Activated T-helper 17 cell treated with anti-CD3 and anti-CD28 coated beads, Interleukin-2, amount 50 U/mL, for 72 hours (primary cell): ENCODE data around the gene KRTAP5-4. TPM values are rescaled to one million over a fixed set of nuclear protein-coding genes. Genes with fewer than 3 reads are reported as not detected.
"Not testable (repeated sequence)": the region's sequence is repeated elsewhere in the genome, so short reads cannot be mapped to it uniquely, and the experiment has no call there.

Source experiments
- ATAC-seq: fragments of 150-1000 bp; cut with Tn5 transposase; replicated peaks from 2 replicates; pipeline ENCODE4 v1.10.0; 2021; ENCODE audit warnings: mild to moderate bottlenecking, moderate library complexity
- H3K27ac Mint-ChIP-seq: one replicate; pipeline ENCODE4 v1.8.0; 2022; ENCODE audit warnings: mixed read lengths
- H3K27me3 Mint-ChIP-seq: one replicate; pipeline ENCODE4 v1.8.0; 2022; ENCODE audit warnings: mixed read lengths
- H3K36me3 Mint-ChIP-seq: one replicate; pipeline ENCODE4 v1.8.0; 2022; ENCODE audit warnings: low read depth, mild to moderate bottlenecking, mixed read lengths
- H3K4me1 Mint-ChIP-seq: one replicate; pipeline ENCODE4 v1.8.0; 2022; ENCODE audit warnings: mixed read lengths
- H3K4me3 Mint-ChIP-seq: one replicate; pipeline ENCODE4 v1.8.0; 2022; ENCODE audit warnings: mild to moderate bottlenecking, mixed read lengths
- H3K9me3 Mint-ChIP-seq: one replicate; pipeline ENCODE4 v1.8.0; 2022; ENCODE audit warnings: mixed read lengths
- total RNA-seq, 2 donors: library from RNA; stranded (reverse); gene quantifications; one replicate each; pipeline ENCODE4 v1.2.3, GENCODE V29; 2022

Gene KRTAP5-4
- total RNA-seq, 2 donors from 2014 or later = not detected

DNA sequence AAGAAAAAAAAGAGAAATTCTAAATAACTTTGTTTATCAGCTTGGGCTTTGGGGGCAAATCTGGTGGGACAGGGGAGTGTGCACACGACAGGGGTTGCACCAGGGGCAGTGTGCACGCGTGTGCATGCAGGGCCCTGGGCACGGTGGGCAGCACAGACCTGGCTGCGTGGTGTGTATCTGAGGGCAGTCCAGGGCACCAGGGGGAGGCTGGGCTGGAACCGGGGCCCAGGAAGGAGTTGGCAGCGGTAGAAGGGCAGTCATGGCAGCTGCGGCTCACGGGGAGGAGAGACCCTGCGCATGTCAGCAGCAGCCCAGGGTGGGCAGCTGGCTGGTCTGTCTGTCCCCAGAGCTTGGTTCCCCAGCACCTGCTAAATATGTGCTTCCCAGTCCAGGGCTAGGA lies 11.9 kb upstream of the KRTAP5-4 start:
- Mint-ChIP-seq H3K4me3 (no peak overlapping the region), H3K27me3 (peaks cover 30% of the 10 kb centered on the region), H3K36me3 (no peaks in the 10 kb centered on the region), H3K9me3 (no peaks in the 10 kb centered on the region), H3K4me1 (no peaks in the 10 kb centered on the region), H3K27ac (no peak overlapping the region)
- no peak for ATAC-seq

DNA sequence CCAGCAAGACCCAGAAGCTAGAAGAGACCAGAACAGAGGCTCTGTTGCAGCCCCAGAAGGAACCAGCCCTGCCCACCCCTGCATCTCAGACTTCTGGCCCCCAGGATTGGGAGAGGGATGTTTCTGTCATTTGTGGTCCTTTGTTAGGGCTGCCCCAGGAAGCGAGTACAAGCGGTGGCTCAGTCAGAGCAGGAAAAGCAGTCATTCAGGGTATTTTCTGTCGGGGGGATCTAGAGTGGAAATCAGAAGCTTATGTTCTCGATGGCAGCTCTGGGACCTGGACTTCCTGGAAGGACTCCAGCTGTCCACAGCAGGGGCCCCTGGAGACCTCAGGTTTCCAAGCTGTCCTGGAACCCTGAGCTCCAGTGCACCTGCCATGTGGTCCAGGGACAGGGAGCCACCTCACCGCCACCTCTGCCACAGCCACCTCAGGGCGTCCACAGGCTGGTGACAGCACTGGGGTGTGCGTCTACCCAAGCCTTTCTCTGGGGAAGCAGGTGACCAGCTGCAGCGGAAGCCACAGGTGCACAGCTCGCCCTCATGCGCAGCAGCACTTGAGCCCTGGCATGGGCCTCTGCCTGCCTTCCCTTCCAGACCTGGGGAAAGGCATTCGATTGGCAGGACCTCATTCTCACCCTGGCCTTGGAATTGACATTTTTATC lies 10.2 kb upstream of the KRTAP5-4 start:
- no peaks in the 10 kb centered on the region for H3K9me3 Mint-ChIP-seq
- H3K27me3 Mint-ChIP-seq = peaks cover 32% of the 10 kb centered on the region
- no peak overlapping the region for H3K4me3 Mint-ChIP-seq
- ATAC-seq = peak; percentile 50
- no peak overlapping the region for H3K27ac Mint-ChIP-seq
- H3K4me1 Mint-ChIP-seq = no peaks in the 10 kb centered on the region
- H3K36me3 Mint-ChIP-seq = no peaks in the 10 kb centered on the region

DNA sequence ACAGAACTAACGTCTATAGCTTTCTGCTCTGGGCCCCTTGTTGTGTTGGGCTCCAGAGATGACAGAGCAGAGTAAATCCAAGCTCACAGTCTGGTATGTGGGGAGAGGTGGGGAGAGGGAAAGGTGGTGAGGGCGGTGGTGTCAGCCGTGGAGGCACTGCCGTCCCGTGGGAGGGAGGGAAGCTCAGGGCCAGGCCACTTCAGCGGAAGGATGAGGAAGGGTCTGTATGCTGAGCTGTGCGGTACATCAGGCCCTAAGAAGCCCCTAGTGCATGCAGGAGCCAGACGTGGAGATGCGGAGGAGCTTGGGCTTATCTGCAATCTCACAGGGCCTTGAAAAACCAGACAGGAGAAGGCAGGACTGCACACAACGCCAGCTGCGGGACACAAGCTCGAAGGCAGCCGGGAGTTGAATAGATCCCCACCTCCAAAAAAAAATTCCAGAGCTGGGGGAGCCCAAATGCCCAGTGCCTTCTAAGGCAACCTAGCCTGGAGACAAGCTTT lies 9.2 kb upstream of the KRTAP5-4 start:
- H3K36me3 Mint-ChIP-seq = no peaks in the 10 kb centered on the region
- no peak for ATAC-seq
- no peaks in the 10 kb centered on the region for H3K4me1 Mint-ChIP-seq
- H3K9me3 Mint-ChIP-seq = no peaks in the 10 kb centered on the region
- H3K27ac Mint-ChIP-seq = no peak overlapping the region
- peaks cover 33% of the 10 kb centered on the region for H3K27me3 Mint-ChIP-seq
- H3K4me3 Mint-ChIP-seq = no peak overlapping the region

DNA sequence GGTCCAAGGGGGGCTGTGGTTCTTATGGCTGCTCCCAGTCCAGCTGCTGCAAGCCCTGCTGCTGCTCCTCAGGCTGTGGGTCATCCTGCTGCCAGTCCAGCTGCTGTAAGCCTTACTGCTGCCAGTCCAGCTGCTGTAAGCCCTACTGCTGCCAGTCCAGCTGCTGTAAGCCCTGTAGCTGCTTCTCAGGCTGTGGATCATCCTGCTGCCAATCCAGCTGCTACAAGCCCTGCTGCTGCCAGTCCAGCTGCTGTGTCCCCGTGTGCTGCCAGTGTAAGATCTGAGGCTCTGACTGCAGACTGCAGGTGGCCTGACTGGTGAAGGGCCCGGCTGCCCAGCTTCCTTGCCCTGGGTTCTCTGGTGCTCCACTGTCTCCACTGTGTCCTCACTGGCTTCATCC lies 8.3 kb upstream of the KRTAP5-4 start:
- ATAC-seq = no peak

DNA sequence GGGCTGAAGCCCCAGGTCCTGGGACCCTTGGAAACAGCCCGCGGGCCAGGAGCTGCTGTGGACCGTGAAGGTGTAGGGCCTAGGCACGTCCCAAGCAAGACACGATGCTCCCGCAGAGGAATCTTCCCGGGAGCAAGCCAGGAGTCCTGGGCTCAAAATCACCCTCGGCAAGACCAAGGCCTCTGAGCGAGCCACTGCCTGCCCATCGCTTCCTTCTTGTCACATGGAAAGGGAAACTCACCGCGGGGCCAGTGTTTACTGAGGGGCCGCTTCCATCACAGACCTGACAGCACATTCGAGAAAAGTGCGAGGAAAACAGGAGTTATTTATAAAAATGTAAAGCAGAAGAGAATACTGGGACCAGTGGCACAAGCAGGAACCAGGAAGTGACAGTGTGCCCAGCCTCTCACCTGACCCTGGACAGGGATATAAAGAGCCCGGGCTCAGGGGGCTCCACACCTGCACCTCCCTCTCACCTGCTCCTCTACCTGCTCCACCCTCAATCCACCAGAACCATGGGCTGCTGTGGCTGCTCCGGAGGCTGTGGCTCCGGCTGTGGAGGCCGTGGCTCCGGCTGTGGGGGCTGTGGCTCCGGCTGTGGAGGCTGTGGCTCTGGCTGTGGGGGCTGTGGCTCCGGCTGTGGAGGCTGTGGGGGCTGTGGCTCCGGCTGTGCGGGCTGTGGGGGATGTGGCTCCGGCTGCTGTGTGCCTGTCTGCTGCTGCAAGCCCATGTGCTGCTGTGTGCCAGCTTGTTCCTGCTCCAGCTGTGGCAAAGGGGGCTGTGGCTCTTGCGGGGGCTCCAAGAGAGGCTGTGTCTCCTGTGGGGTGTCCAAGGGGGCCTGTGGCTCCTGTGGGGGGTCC lies 7.6 kb upstream of the KRTAP5-4 start, which contains the start of gene KRTAP5-5:
TSS of gene KRTAP5-5 (plus strand) at position 450 of the 860 bp plus-strand sequence. CDS start at position 516, 66 bp downstream.
- H3K4me1 Mint-ChIP-seq = no peaks in the 10 kb centered on the region
- no peaks in the 10 kb centered on the region for H3K36me3 Mint-ChIP-seq
- ATAC-seq = no peak
- no peak within 1 kb of the TSS for H3K4me3 Mint-ChIP-seq
- peaks cover 23% of the 10 kb centered on the region for H3K27me3 Mint-ChIP-seq
- no peaks in the 10 kb centered on the region for H3K9me3 Mint-ChIP-seq
- no peak within 1 kb of the TSS for H3K27ac Mint-ChIP-seq

More for the DNA sequence above, 8.3 kb upstream of the KRTAP5-4 start:
- H3K36me3 Mint-ChIP-seq = no peaks in the 10 kb centered on the region
- no peaks in the 10 kb centered on the region for H3K4me1 Mint-ChIP-seq
- H3K27me3 Mint-ChIP-seq = peaks cover 27% of the 10 kb centered on the region
- no peak overlapping the region for H3K4me3 Mint-ChIP-seq
- no peaks in the 10 kb centered on the region for H3K9me3 Mint-ChIP-seq
- H3K27ac Mint-ChIP-seq = no peak overlapping the region

DNA sequence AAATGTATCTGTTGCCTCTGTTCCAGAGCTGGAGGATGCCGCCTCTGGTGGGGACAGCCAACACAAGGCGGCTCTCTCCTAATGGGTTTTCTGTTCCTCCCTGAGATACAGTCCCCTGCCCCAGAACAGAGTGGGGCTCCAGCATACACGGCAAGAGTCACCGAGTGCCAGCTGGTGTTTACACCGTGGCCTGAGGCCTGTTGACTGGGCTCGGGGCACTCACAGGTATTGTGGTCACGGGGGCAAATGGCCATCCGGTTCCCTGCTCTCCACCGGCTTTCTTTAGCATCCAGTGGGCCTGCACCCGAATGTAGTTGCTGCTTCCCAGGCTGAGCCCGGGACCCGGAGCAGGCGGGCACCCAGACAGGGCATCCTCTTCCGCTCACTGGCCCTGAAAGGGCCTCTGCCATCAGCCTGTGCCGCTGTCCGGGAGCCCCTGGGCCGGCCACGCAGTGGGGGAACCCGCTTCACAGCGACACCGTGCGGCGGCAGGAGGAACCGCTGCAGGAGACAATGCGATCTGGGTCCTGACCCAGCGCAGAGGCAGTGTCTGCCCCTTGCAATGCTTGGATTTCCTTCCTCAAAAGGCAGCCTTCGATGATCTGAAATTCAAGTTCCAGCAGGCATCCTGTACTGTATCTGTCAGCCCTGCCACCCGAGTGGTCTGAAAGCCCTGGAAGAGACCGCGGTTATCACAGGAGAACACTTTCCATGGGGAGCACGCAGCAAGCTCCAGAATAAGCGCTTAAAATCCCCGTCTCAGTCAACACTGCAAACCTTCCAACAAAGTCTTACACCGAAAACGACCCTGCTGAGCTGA lies 6.8 kb upstream of the KRTAP5-4 start:
- H3K4me1 Mint-ChIP-seq = no peaks in the 10 kb centered on the region
- no peaks in the 10 kb centered on the region for H3K9me3 Mint-ChIP-seq
- no peaks in the 10 kb centered on the region for H3K36me3 Mint-ChIP-seq
- no peak overlapping the region for H3K27ac Mint-ChIP-seq
- peak; percentile 86 for ATAC-seq
- H3K4me3 Mint-ChIP-seq = no peak overlapping the region
- H3K27me3 Mint-ChIP-seq = peaks cover 23% of the 10 kb centered on the region

DNA sequence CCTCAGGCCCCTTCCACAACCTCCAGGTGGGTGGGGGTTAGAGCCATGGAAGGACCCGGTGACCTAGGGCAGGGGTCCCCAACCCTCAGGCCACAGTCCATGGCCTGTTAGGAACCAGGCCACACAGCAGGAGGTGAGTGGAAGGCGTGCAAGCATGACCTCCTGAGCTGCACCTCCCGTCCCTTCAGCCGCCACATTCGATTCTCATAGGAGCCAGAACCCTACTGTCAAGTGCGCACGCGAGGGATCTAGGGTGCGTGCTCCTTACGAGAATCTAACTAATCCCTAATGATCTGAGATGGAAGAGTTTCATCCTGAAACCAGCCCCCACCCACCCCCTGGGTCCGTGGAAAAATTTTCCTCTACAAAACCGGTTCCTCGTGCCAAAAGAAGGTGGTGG lies 3.6 kb upstream of the KRTAP5-4 start:
- no peaks in the 10 kb centered on the region for H3K4me1 Mint-ChIP-seq
- no peak for ATAC-seq
- no peaks in the 10 kb centered on the region for H3K36me3 Mint-ChIP-seq
- no peak overlapping the region for H3K27ac Mint-ChIP-seq
- peaks cover 10% of the 10 kb centered on the region for H3K27me3 Mint-ChIP-seq
- no peaks in the 10 kb centered on the region for H3K9me3 Mint-ChIP-seq
- no peak overlapping the region for H3K4me3 Mint-ChIP-seq

DNA sequence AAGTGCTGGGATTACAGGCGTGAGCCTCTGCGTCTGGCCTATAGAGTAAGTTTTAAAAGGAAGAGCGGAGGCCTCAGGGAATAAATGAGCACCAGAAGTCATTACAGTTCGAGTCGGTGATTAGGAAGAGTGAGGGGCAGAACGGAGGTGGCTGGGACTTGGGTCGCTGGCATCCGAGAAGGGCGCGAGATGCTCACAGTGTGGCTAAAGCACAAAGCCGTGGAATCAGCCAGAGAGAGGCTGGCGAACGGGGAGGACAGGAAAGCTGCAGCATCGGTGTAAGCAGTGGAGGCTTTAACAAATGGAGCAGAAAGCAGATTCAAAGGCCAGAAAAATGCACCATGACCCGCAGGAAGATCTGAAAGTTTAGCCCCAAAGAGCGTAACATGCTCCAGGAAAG lies 2.7 kb upstream of the KRTAP5-4 start:
- Mint-ChIP-seq H3K4me3 (no peak overlapping the region), H3K27ac (no peak overlapping the region), H3K4me1 (peaks cover under 1% of the 10 kb centered on the region), H3K9me3 (no peaks in the 10 kb centered on the region), H3K27me3 (peaks cover 8% of the 10 kb centered on the region), H3K36me3 (no peaks in the 10 kb centered on the region)
- no peak for ATAC-seq

DNA sequence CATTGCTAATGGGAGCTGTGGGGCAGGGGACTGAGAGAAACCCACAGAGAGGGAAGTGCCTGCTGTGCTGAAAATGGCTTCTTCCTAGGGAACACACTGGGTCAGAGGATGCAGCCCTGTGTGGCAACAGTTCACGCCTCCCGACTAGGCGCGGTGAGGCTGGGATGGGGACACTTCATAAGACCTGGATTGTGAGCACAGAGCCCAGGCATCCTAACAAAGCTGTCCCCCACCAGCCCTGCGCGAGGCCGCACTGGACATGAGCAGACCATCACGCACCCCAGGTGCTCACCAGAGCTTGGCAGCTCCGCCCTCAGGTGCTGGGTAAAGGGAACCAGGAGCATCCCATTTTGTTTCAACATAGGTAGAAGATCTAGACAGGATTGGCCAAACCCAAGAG lies 1.8 kb upstream of the KRTAP5-4 start:
- Mint-ChIP-seq H3K27me3 (peaks cover 6% of the 10 kb centered on the region), H3K9me3 (no peaks in the 10 kb centered on the region), H3K4me1 (peaks cover 6% of the 10 kb centered on the region), H3K27ac (no peak overlapping the region), H3K4me3 (no peak overlapping the region), H3K36me3 (no peaks in the 10 kb centered on the region)
- ATAC-seq = no peak

DNA sequence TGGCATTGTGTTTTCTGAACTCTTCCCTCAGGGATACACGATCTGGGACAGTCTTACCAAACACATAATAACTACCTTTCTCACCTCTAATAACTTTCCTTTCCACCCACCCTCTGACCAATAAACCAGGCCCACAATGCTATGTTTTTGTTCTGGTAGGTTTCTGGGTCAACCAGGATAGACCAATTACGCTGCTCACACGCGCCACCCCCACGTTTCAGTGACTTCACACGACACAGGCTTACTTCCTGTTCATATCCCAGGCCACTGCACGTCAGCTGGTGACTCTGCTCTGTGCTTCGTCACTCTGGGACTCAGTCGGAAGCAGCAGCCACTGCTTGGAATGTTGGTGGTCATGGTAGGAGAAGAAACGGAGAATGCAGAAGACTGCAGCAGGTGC lies 2.5 kb downstream of the KRTAP5-4 start:
- Mint-ChIP-seq H3K27ac (peak overlapping the region; percentile 44), H3K27me3 (peaks cover 9% of the 10 kb centered on the region), H3K4me3 (peak overlapping the region; percentile 57), H3K36me3 (no peaks in the 10 kb centered on the region), H3K4me1 (peaks cover 6% of the 10 kb centered on the region), H3K9me3 (peaks cover 3% of the 10 kb centered on the region)
- peak; percentile 99 for ATAC-seq

DNA sequence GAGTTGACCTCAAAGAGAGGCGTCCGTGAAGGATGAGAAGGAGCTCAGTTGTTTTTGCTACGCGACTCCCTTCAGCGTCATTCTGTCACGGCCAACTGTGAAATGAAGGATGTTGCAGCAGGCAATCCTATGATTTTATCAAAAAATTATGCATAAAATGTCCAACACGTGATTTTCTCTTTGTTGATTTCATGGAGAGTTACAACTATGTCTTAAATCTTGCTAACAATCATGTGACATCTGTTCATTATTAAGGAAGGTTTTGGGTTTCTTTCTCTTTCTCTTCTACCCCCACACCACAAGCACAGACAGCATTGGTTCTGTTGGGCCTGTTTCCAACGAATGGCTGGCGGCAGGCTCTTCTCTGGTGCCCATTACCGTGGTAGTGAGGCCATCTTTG lies 3.7 kb downstream of the KRTAP5-4 start:
- Mint-ChIP-seq H3K27ac (no peak overlapping the region), H3K36me3 (no peaks in the 10 kb centered on the region), H3K9me3 (peaks cover 3% of the 10 kb centered on the region), H3K27me3 (peaks cover 9% of the 10 kb centered on the region), H3K4me1 (peaks cover 6% of the 10 kb centered on the region), H3K4me3 (no peak overlapping the region)
- ATAC-seq = no peak

DNA sequence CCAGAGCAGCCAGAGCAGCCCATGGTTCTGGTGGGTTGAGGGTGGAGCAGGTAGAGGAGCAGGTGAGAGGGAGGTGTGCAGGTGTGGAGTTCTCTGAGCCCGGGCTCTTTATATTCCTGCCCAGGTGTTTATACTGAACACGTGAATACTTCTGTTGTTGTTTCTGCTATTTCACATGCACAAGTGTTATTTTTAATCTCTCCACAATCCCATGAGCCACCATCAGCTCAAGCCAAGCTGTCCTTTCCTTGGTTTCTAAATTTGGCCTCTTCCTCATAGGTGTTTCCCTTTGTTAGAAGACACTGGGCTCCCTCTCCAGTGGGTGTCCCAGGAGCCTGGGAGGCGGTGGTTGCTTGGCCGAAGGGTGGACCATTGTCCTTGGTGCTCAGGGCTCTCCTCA lies 13.6 kb downstream of the KRTAP5-4 start, which contains the start of gene KRTAP5-3:
TSS of gene KRTAP5-3 (minus strand) at position 101 of the 400 bp plus-strand sequence. CDS start at position 23, 78 bp downstream.
- Mint-ChIP-seq H3K4me1 (peaks cover 5% of the 10 kb centered on the region), H3K36me3 (no peaks in the 10 kb centered on the region), H3K4me3 (no peak within 1 kb of the TSS), H3K27ac (no peak within 1 kb of the TSS), H3K9me3 (no peaks in the 10 kb centered on the region), H3K27me3 (peaks cover 19% of the 10 kb centered on the region)
- ATAC-seq = no peak

DNA sequence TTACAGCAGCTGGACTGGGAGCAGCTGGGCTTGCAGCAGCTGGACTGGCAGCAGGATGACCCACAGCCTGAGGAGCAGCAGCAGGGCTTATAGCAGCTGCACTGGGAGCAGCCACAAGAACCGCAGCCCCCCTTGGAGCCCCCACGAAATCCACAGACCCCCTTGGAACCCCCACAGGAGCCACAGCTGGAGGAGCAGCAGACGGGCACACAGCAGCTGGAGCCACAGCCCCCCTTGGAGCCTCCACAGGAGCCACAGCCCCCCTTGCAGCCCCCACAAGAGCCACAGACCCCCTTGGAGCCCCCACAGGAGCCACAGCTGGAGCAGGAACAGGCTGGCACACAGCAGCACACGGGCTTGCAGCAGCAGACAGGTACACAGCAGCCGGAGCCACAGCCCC lies 14.0 kb downstream of the KRTAP5-4 start:
- H3K9me3 Mint-ChIP-seq, ATAC-seq, H3K36me3 Mint-ChIP-seq, H3K27ac Mint-ChIP-seq, H3K4me3 Mint-ChIP-seq, H3K4me1 Mint-ChIP-seq: not testable (repeated sequence)
- H3K27me3 Mint-ChIP-seq = peaks cover 24% of the 10 kb centered on the region

DNA sequence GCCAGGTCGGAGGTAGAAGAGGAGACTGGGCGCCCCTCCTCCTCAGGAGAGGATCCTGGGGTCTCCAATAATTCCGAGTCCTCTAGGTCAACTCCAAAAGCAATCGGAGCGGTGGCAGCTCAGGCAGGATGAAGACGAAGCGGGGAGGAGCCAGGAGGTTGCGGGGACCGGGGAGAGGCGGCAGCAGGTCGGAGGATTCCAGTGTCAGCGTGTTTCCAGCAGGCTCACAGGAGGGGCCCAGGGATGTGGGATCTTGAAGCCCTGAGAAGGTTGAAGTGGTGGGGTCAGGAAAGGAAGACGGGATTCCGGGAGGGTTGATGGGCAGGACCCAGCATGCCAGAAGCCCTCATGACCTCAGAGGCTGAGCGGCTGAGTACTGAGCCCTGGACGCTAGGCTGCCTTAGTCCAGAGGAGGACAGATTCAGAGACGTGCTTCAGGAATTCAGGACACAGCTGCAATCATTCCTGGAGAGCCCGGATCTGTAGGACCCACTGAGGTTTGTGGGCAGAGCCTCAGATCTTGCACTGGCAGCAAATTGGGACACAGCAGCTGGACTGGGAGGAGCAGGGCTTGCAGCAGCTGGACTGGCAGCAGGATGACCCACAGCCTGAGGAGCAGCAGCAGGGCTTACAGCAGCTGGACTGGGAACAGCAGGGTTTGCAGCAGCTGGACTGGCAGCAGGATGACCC lies 14.6 kb downstream of the KRTAP5-4 start:
- ATAC-seq, H3K4me3 Mint-ChIP-seq, H3K9me3 Mint-ChIP-seq, H3K27ac Mint-ChIP-seq, H3K36me3 Mint-ChIP-seq, H3K4me1 Mint-ChIP-seq: not testable (repeated sequence)
- peaks cover 24% of the 10 kb centered on the region for H3K27me3 Mint-ChIP-seq
